Measurements from ENCODE around the gene EIF3F. TPM values are rescaled to one million over a fixed set of nuclear protein-coding genes. Genes with fewer than 3 reads are reported as not detected.
A peak's percentile ranks its signal among the peaks of the same experiment; 100 is the strongest.

Gene EIF3F
- total and polyA plus RNA-seq, 2 donors (not counting 1 experiment from before 2014, with no cell fraction given): 330 to 584 TPM

GRCh38 chr11:8000390-8000789 lies 13.3 kb downstream of the EIF3F start:
- intact Hi-C loops (cut with micrococcal nuclease): no loop called here

DNA sequence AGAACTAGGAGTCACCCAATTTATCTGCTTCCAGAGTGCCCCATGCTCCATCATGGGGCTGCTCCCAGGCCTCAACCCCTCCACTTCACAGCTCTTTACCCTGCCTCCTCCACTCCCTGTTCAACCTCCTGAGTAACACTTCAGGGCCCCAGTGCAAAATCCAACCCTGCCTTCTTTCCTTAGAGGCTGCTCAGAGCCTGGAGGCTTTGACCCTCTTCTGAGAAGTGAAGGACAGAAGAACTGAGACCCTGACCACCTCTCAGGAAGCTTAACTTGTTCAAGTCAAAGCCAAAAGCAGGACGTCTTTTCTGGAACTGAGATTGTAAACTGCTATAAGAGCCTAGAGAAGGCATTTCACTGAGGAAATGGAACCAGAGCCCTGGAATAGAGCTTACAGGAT lies 15.5 kb downstream of the EIF3F start:
- CTCF ChIA-PET: interaction anchor here (0.7 kb wide), 1 partner anchor 99 kb away, joined by 3 read pairs; no protein-coding TSS in a partner anchor
- no peaks in the 10 kb centered on the region for H3K9me3 Mint-ChIP-seq (ENCODE audit: insufficient read depth)
- H3K4me1 Mint-ChIP-seq: no peaks in the 10 kb centered on the region
- no peak overlapping the region for H2AFZ ChIP-seq (ENCODE audit: insufficient read depth, low read depth, low read length, poor library complexity, severe bottlenecking)
- DNase-seq (no peak), ATAC-seq (ENCODE audit: low read depth) (no peak)
- H3K27ac ChIP-seq (ENCODE audit: low read length in 2 of 2): no peak overlapping the region
- intact Hi-C loops (cut with micrococcal nuclease): no loop called here
- H4K20me1 ChIP-seq (ENCODE audit: control insufficient read depth, insufficient read depth, low read length, poor library complexity, severe bottlenecking): no peaks in the 10 kb centered on the region
- no peak overlapping the region for H3K4me3 Mint-ChIP-seq
- no peaks in the 10 kb centered on the region for H3K27me3 Mint-ChIP-seq
- TF ChIP-seq CTCF (IDR thresholded peaks at IDR 0.05): no peak
- TF ChIP-seq EZH2 (IDR thresholded peaks at IDR 0.05; ENCODE audit: borderline replicate concordance, insufficient read depth, low read depth, low read length, poor library complexity, severe bottlenecking): no peak
- peak overlapping the region; percentile 4 for H3K27ac Mint-ChIP-seq
- POLR2A ChIA-PET: no interaction called here
- H3K9ac ChIP-seq (ENCODE audit: low read length): no peak overlapping the region
- no peaks in the 10 kb centered on the region for H3K9me3 ChIP-seq (ENCODE audit: control extremely low read depth in 1 of 3, control insufficient read depth in 2 of 3, insufficient read depth in 1 of 3, low read length in 2 of 3)
- H3K36me3 ChIP-seq (replicated peaks in 1 of 2; ENCODE audit: control extremely low read depth in 1 of 2, control insufficient read depth in 1 of 2, extremely low read depth in 1 of 2, insufficient read depth in 2 of 2, low read length in 1 of 2): peaks cover 5 to 15% of the 10 kb centered on the region in 2 experiments
- H3K4me1 ChIP-seq (ENCODE audit: control insufficient read depth in 2 of 2, insufficient read depth in 2 of 2, low read length in 2 of 2): no peaks in the 10 kb centered on the region
- H3K79me2 ChIP-seq (ENCODE audit: control insufficient read depth, insufficient read depth, low read length): no peaks in the 10 kb centered on the region
- WGBS (ENCODE audit: insufficient coverage): 67% methylated on average over 1 of the region's 1 CpG
- H3K27me3 ChIP-seq (replicated peaks in 1 of 4; ENCODE audit: control extremely low read depth in 1 of 4, control insufficient read depth in 3 of 4, insufficient read depth in 4 of 4, low read length in 3 of 4): no peaks in the 10 kb centered on the region
- no peak overlapping the region for H3K4me3 ChIP-seq (ENCODE audit: control extremely low read depth in 1 of 5, extremely low read depth in 1 of 5, insufficient read depth in 1 of 5, low read depth in 2 of 5, low read length in 4 of 5)
- no peak overlapping the region for H3K4me2 ChIP-seq (replicated peaks; ENCODE audit: low read depth, low read length, poor library complexity, severe bottlenecking)

More at GRCh38 chr11:8000390-8000789, 13.3 kb downstream of the EIF3F start:
- Histone ChIP-seq H3K27ac (ENCODE audit: low read length in 2 of 2) (no peak overlapping the region), H3K9ac (ENCODE audit: low read length) (no peak overlapping the region), H2AFZ (ENCODE audit: insufficient read depth, low read depth, low read length, poor library complexity, severe bottlenecking) (no peak overlapping the region), H3K4me1 (ENCODE audit: control insufficient read depth in 2 of 2, insufficient read depth in 2 of 2, low read length in 2 of 2) (no peaks in the 10 kb centered on the region), H4K20me1 (ENCODE audit: control insufficient read depth, insufficient read depth, low read length, poor library complexity, severe bottlenecking) (no peaks in the 10 kb centered on the region), H3K9me3 (ENCODE audit: control extremely low read depth in 1 of 3, control insufficient read depth in 2 of 3, insufficient read depth in 1 of 3, low read length in 2 of 3) (no peaks in the 10 kb centered on the region), H3K4me3 (ENCODE audit: control extremely low read depth in 1 of 5, extremely low read depth in 1 of 5, insufficient read depth in 1 of 5, low read depth in 2 of 5, low read length in 4 of 5) (no peak overlapping the region), H3K36me3 (replicated peaks in 1 of 2; ENCODE audit: control extremely low read depth in 1 of 2, control insufficient read depth in 1 of 2, extremely low read depth in 1 of 2, insufficient read depth in 2 of 2, low read length in 1 of 2) (peaks cover 8 to 38% of the 10 kb centered on the region in 2 experiments), H3K4me2 (replicated peaks; ENCODE audit: low read depth, low read length, poor library complexity, severe bottlenecking) (no peak overlapping the region), H3K79me2 (ENCODE audit: control insufficient read depth, insufficient read depth, low read length) (no peaks in the 10 kb centered on the region), H3K27me3 (replicated peaks in 1 of 4; ENCODE audit: control extremely low read depth in 1 of 4, control insufficient read depth in 3 of 4, insufficient read depth in 4 of 4, low read length in 3 of 4) (no peaks in the 10 kb centered on the region)
- H3K4me3 Mint-ChIP-seq: no peak overlapping the region
- H3K9me3 Mint-ChIP-seq (ENCODE audit: insufficient read depth): no peaks in the 10 kb centered on the region
- WGBS (ENCODE audit: insufficient coverage): no CpG with 5 or more reads among the region's 5 CpGs
- no peak for ATAC-seq (ENCODE audit: low read depth)
- TF ChIP-seq EZH2 (IDR thresholded peaks at IDR 0.05; ENCODE audit: borderline replicate concordance, insufficient read depth, low read depth, low read length, poor library complexity, severe bottlenecking) (no peak), CTCF (IDR thresholded peaks at IDR 0.05) (no peak)
- H3K27ac Mint-ChIP-seq: no peak overlapping the region
- H3K27me3 Mint-ChIP-seq: no peaks in the 10 kb centered on the region
- ChIA-PET POLR2A (no interaction called here), CTCF (interaction anchor here (1.3 kb wide), 1 partner anchor 33 kb away, joined by 5 read pairs; no protein-coding TSS in a partner anchor)
- no peak for DNase-seq
- H3K4me1 Mint-ChIP-seq: no peaks in the 10 kb centered on the region

Measured in B cell (primary cell).